Measurements from ENCODE around the gene TRPT1. TPM values are rescaled to one million over a fixed set of nuclear protein-coding genes. Genes with fewer than 3 reads are reported as not detected.

Gene TRPT1
- polyA plus RNA-seq, 3 donors = 24.8 to 34.6 (median 31.6) TPM

GRCh38 chr11:64230171-64230984 lies 4.4 kb upstream of the TRPT1 start, which contains the start of gene DNAJC4:
Gene DNAJC4, plus strand, starts transcription at chr11:64230548. Its CDS starts 307 bp downstream, at chr11:64230855.
- peak; percentile 69 to 84 (median 82) for DNase-seq
- Mint-ChIP-seq H3K27me3 (ENCODE audit: low read depth in 3 of 3) (peaks cover 11 to 19% (median 16%) of the 10 kb centered on the region in 3 donors), H3K27ac (peak within 1 kb of the TSS; percentile 87 to 96 (median 93)), H3K9me3 (peaks cover 0 to 8% (median 2%) of the 10 kb centered on the region in 7 donors), H3K4me1 (peaks cover 51% of the 10 kb centered on the region), H3K4me3 (peak within 1 kb of the TSS; percentile 87 to 92), H3K36me3 (peaks cover 6 to 28% of the 10 kb centered on the region in 2 donors)
- Histone ChIP-seq H3K9ac (ENCODE audit: insufficient read depth, low read length, poor library complexity, severe bottlenecking) (peak within 1 kb of the TSS; percentile 79), H3K4me2 (replicated peaks; ENCODE audit: extremely low read depth, low read length, poor library complexity, severe bottlenecking) (peak within 1 kb of the TSS; percentile 98), H3K36me3 (replicated peaks in 1 of 2; ENCODE audit: control insufficient read depth in 1 of 2, insufficient read depth in 2 of 2, low read length in 2 of 2) (no peaks in the 10 kb centered on the region), H3K27ac (ENCODE audit: low read depth in 1 of 2, low read length in 2 of 2) (peak within 1 kb of the TSS; percentile 88 to 89), H3K4me1 (ENCODE audit: control insufficient read depth in 1 of 2, insufficient read depth in 2 of 2, low read length in 2 of 2) (peaks cover 53 to 73% of the 10 kb centered on the region in 2 donors), H2AFZ (ENCODE audit: insufficient read depth, low read depth, low read length, poor library complexity, severe bottlenecking) (peak within 1 kb of the TSS; percentile 71), H3K4me3 (replicated peaks in 1 of 3; ENCODE audit: low read depth in 2 of 3, low read length in 3 of 3) (peak within 1 kb of the TSS; percentile 67 to 83 (median 82)), H4K20me1 (ENCODE audit: insufficient read depth, low read length) (peaks cover 1% of the 10 kb centered on the region), H3K79me2 (ENCODE audit: insufficient read depth, low read length) (peaks cover 36% of the 10 kb centered on the region), H3K27me3 (ENCODE audit: control insufficient read depth in 2 of 2, insufficient read depth in 2 of 2, low read length in 2 of 2) (peaks cover 0 to 7% of the 10 kb centered on the region in 2 donors), H3K9me3 (replicated peaks in 1 of 2; ENCODE audit: control insufficient read depth in 1 of 2, insufficient read depth in 1 of 2, low read length in 2 of 2) (no peaks in the 10 kb centered on the region)
- WGBS (ENCODE audit: insufficient coverage) = under 1% methylated on average over 61 of the region's 62 CpGs
- TF ChIP-seq, protein P1, sequence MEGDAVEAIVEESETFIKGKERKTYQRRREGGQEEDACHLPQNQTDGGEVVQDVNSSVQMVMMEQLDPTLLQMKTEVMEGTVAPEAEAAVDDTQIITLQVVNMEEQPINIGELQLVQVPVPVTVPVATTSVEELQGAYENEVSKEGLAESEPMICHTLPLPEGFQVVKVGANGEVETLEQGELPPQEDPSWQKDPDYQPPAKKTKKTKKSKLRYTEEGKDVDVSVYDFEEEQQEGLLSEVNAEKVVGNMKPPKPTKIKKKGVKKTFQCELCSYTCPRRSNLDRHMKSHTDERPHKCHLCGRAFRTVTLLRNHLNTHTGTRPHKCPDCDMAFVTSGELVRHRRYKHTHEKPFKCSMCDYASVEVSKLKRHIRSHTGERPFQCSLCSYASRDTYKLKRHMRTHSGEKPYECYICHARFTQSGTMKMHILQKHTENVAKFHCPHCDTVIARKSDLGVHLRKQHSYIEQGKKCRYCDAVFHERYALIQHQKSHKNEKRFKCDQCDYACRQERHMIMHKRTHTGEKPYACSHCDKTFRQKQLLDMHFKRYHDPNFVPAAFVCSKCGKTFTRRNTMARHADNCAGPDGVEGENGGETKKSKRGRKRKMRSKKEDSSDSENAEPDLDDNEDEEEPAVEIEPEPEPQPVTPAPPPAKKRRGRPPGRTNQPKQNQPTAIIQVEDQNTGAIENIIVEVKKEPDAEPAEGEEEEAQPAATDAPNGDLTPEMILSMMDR (IDR thresholded peaks at IDR 0.05) = no peak
- intact Hi-C loops (cut with micrococcal nuclease) = no loop called here

DNA sequence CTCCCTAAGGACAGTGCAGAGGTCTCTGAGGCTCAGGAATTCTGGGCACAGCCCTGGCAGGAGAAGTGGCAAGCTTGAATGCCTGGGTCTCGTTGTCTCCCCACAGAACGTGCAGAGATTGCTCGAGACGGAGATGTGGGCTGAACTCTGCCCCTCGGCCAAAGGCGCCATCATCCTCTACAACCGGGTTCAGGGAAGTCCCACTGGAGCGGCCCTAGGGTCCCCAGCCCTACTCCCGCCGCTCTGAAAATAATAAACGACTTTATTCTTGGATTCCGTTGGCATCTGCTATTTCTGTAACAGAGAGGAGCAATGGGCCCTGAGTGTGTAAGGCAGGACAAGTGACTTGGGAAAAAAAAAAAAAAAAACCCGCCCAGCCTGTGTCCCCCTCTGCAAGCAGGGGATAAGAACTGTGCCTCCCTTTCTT lies 3.8 kb upstream of the TRPT1 start:
- H3K4me1 ChIP-seq (ENCODE audit: control insufficient read depth in 1 of 2, insufficient read depth in 2 of 2, low read length in 2 of 2) = peaks cover 55 to 73% of the 10 kb centered on the region in 2 donors
- peaks cover 0 to 7% of the 10 kb centered on the region in 2 donors for H3K27me3 ChIP-seq (ENCODE audit: control insufficient read depth in 2 of 2, insufficient read depth in 2 of 2, low read length in 2 of 2)
- peaks cover 6 to 28% of the 10 kb centered on the region in 2 donors for H3K36me3 Mint-ChIP-seq
- peaks cover 53% of the 10 kb centered on the region for H3K4me1 Mint-ChIP-seq
- H3K27ac Mint-ChIP-seq = peak overlapping the region; percentile 87 to 96 (median 93)
- no peaks in the 10 kb centered on the region for H3K36me3 ChIP-seq (replicated peaks in 1 of 2; ENCODE audit: control insufficient read depth in 1 of 2, insufficient read depth in 2 of 2, low read length in 2 of 2)
- peak overlapping the region; percentile 67 to 83 (median 82) for H3K4me3 ChIP-seq (replicated peaks in 1 of 3; ENCODE audit: low read depth in 2 of 3, low read length in 3 of 3)
- peak overlapping the region; percentile 87 to 92 for H3K4me3 Mint-ChIP-seq
- intact Hi-C loops (cut with micrococcal nuclease) = no loop called here
- peaks cover 7% of the 10 kb centered on the region for H4K20me1 ChIP-seq (ENCODE audit: insufficient read depth, low read length)
- peak overlapping the region; percentile 79 for H3K9ac ChIP-seq (ENCODE audit: insufficient read depth, low read length, poor library complexity, severe bottlenecking)
- peak overlapping the region; percentile 88 to 89 for H3K27ac ChIP-seq (ENCODE audit: low read depth in 1 of 2, low read length in 2 of 2)
- 48% methylated on average over 8 of the region's 13 CpGs for WGBS (ENCODE audit: insufficient coverage)
- TF ChIP-seq, protein P1 (IDR thresholded peaks at IDR 0.05) = no peak
- H3K9me3 Mint-ChIP-seq = peaks cover 0 to 8% (median 2%) of the 10 kb centered on the region in 7 donors
- H3K4me2 ChIP-seq (replicated peaks; ENCODE audit: extremely low read depth, low read length, poor library complexity, severe bottlenecking) = peak overlapping the region; percentile 98
- H3K9me3 ChIP-seq (replicated peaks in 1 of 2; ENCODE audit: control insufficient read depth in 1 of 2, insufficient read depth in 1 of 2, low read length in 2 of 2) = no peaks in the 10 kb centered on the region
- H3K27me3 Mint-ChIP-seq (ENCODE audit: low read depth in 3 of 3) = peaks cover 10 to 15% (median 14%) of the 10 kb centered on the region in 3 donors
- H2AFZ ChIP-seq (ENCODE audit: insufficient read depth, low read depth, low read length, poor library complexity, severe bottlenecking) = peak overlapping the region; percentile 71
- peaks cover 38% of the 10 kb centered on the region for H3K79me2 ChIP-seq (ENCODE audit: insufficient read depth, low read length)
- DNase-seq = no peak
